ENCODE data around the gene DALRD3.

DNA sequence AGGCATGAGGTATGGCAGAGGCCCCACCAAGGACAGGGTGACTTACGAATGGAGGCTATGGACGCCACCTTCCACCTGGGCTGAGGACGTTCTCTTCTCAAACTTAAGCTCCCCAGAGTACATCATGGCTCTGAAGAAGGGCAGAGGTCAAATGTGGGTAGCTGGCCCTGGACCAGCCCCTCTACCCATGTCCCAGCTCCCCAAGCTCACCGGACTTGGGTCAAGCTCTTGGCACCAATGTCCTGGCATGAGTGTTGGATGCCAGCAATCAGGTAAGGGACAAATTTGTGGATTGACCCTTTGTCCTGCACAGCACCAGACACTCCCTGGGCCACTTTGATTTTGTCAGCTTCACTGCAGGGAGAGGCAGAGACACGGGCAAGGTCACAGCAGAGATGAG, 6.1 kb upstream of the DALRD3 start:
- TF ChIP-seq, protein P1, sequence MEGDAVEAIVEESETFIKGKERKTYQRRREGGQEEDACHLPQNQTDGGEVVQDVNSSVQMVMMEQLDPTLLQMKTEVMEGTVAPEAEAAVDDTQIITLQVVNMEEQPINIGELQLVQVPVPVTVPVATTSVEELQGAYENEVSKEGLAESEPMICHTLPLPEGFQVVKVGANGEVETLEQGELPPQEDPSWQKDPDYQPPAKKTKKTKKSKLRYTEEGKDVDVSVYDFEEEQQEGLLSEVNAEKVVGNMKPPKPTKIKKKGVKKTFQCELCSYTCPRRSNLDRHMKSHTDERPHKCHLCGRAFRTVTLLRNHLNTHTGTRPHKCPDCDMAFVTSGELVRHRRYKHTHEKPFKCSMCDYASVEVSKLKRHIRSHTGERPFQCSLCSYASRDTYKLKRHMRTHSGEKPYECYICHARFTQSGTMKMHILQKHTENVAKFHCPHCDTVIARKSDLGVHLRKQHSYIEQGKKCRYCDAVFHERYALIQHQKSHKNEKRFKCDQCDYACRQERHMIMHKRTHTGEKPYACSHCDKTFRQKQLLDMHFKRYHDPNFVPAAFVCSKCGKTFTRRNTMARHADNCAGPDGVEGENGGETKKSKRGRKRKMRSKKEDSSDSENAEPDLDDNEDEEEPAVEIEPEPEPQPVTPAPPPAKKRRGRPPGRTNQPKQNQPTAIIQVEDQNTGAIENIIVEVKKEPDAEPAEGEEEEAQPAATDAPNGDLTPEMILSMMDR (IDR thresholded peaks at IDR 0.05; ENCODE audit: insufficient read depth, low read length): no peak
- TF ChIP-seq, protein P2, sequence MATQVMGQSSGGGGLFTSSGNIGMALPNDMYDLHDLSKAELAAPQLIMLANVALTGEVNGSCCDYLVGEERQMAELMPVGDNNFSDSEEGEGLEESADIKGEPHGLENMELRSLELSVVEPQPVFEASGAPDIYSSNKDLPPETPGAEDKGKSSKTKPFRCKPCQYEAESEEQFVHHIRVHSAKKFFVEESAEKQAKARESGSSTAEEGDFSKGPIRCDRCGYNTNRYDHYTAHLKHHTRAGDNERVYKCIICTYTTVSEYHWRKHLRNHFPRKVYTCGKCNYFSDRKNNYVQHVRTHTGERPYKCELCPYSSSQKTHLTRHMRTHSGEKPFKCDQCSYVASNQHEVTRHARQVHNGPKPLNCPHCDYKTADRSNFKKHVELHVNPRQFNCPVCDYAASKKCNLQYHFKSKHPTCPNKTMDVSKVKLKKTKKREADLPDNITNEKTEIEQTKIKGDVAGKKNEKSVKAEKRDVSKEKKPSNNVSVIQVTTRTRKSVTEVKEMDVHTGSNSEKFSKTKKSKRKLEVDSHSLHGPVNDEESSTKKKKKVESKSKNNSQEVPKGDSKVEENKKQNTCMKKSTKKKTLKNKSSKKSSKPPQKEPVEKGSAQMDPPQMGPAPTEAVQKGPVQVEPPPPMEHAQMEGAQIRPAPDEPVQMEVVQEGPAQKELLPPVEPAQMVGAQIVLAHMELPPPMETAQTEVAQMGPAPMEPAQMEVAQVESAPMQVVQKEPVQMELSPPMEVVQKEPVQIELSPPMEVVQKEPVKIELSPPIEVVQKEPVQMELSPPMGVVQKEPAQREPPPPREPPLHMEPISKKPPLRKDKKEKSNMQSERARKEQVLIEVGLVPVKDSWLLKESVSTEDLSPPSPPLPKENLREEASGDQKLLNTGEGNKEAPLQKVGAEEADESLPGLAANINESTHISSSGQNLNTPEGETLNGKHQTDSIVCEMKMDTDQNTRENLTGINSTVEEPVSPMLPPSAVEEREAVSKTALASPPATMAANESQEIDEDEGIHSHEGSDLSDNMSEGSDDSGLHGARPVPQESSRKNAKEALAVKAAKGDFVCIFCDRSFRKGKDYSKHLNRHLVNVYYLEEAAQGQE (IDR thresholded peaks at IDR 0.05; ENCODE audit: insufficient replicate concordance, low read depth): no peak
